Germinal center (tissue), 1 donor: Measurements from ENCODE around the gene SLC41A3.
"Not testable (repeated sequence)": the region's sequence is repeated elsewhere in the genome, so short reads cannot be mapped to it uniquely, and the experiment has no call there.

ENCODE experiments used
- DNase-seq: peaks from one replicate; pipeline ENCODE4 v3.0.0; 2012; ENCODE audit warnings: mixed read lengths, low spot score

Gene SLC41A3

DNA sequence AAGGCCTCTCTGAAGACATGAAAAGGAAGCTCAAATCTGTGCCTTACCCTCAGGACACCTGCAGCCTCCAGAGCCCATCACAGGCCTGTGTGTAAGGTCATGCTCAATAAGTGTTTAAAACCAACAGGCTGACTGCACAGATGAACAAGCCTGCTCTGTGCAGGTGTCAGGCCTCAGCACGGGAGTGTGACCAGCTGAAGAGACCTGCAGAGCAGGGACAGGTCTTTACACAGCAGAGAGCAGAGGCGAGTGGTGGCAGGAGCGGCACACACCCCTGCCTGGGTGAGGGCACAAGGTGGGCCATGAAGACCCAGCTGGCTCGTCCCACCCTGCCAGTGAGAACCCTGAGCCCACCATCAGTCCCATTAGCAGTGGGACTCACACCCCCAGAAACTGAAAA is 58.1 kb downstream of the SLC41A3 start:
- no peak for DNase-seq

- DNase-seq: no peak
Observed at GRCh38 chr3:126025116-126025729, 58.7 kb downstream of the SLC41A3 start.

DNA sequence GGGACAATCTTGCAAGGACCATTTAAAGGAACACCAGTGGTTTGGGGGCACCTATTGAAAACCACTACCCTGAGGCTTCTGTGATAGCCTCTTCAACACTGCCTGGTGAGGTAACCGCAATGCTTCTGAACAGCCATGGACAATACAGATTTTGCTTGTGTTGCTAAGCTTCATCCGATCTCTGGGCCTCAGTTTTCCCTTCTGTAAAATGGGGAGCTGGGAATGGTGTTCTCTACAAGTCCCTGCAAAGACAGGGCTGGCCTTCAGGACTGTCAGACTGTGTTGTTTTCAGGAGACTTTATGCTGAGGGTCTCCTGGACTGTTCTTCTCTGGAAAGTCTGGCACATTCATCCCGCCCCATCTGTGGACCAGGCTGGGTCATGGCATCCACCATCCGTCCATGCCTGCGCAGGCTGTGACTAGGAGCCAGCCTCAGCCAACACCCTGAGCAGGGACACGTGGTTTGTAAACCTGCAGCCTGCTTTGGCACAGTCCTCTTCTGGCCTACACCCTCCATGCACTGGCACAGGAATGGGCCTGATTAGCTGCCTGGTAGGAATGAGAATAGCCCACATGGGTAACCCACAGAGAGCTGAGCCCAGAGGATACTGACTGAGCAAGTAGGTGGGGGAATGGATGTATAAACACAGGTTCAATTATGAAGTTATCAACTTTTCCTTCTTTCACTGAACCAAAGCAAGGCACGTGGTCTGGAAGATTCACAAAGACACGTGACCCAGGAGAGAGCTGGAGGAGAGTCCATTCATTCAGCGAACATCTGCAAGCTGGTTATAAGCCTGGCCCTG is 59.7 kb downstream of the SLC41A3 start:
- no peak for DNase-seq

GRCh38 chr3:126023390-126023789 is 60.5 kb downstream of the SLC41A3 start:
- no peak for DNase-seq

DNA sequence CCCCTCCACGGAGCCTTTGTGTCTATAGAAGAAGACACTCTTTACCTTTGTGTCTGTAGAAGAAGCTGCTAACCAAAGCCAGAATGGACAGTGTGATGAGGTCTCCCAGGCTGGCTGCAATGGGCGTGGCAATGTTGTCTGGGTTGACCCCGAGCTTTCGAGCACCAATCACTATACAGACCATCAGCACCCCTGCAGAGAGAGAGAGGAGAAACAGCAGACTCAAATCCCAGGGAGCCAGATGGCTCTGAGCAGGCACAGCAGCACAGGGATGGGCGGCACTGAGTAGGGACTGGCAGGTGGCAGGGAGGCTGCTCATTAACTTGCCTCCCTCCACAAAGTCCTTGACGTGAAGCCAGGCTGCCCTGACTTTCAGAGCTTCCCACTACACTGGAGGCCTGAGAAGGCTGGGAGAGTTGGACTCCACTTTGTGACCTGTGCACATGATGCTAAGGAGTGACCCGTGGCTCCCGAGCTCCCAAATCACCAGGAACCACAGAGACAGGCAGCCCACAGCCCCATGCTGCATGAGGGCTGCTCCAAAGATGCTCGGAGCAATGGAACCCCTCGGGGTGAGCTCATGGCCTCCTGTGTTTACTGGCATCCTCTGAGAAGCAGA is 61.1 kb downstream of the SLC41A3 start:
- DNase-seq: no peak

DNA sequence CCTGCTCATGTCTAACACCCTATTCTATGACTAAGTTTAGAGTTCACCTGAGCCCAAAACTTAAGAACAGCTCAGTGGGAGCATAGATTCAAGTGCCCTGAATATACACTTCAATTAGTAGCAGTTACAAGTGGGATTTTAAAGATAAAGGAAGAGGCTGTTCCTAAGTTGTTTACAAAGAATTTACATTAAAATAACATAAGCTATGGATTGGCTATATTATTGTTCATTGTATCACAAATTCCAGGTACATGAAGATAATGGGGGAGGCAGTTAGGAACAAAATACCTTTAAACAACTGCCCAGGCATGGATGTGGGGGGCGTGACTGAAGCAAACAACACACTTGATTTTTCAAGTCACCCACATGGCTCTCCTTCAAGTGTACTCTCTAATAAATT is 62.2 kb downstream of the SLC41A3 start:
- no peak for DNase-seq

- no peak for DNase-seq
Observed at GRCh38 chr3:126021224-126021623, 62.7 kb downstream of the SLC41A3 start.

- no peak for DNase-seq
Observed at GRCh38 chr3:126019683-126020082, 64.2 kb downstream of the SLC41A3 start.

- no peak for DNase-seq
Observed at GRCh38 chr3:126018995-126019394, 64.9 kb downstream of the SLC41A3 start.

DNA sequence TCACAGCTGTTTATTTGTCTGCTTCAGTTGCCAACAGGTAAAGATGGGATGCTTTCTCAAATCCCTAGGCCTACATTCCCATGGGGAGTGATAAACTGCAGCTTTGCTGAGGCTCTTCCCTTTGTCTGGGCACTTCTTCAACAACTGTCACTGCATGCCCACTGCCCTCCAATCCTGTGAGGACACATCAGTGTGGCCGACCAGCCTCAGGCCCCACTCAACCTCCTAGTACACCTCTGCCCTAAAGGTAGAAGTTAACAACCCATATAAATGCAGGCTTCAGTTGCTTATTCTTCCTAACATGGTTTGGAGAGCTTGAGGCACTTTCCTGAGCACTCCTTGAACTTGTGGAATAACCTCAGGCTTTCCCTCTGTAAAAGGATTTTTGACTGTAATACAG is 65.4 kb downstream of the SLC41A3 start:
- no peak for DNase-seq

DNA sequence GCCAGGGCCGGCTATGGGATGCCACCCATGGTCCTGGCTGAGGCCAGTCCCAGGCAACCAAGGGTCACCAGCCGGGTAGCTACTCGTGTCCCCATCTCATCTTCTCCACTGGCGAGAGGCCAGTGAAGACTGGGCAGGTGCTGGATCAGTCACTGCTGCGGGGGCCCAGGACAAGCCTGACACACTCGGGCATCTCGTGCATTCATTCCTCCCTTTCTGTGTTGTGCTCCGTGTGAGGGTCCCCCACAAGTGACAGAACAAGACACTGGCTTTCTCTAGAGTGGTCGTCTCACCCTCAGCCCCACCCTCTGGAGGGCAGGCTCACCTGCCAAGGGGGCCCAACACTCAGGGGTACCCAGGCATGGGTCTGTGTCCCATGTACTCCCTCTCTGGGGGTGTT is 66.6 kb downstream of the SLC41A3 start:
- DNase-seq: no peak

DNA sequence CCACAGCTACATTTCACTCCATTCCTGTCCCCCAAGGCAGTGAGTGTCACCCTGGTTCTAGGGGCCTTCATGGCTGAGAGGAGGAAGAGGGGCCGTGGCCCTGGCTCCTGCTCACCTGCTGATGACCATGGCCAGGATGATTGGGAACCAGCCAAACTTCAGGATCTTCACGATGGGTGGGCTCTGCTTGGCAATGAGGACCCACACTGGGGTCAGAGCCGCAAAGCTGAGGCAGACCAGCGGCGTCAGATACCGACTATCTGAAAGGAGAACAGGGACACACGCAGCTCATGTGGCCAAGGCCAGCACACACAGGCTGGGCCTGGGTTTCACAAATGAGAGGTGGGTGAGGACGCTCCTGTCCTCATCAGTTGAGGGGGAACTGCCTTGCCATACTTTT is 67.3 kb downstream of the SLC41A3 start:
- no peak for DNase-seq

GRCh38 chr3:126015075-126015474 is 68.8 kb downstream of the SLC41A3 start:
- no peak for DNase-seq

GRCh38 chr3:126014252-126014651 is 69.7 kb downstream of the SLC41A3 start:
- DNase-seq: no peak

GRCh38 chr3:126013751-126014156 is 70.2 kb downstream of the SLC41A3 start:
- DNase-seq: no peak

DNA sequence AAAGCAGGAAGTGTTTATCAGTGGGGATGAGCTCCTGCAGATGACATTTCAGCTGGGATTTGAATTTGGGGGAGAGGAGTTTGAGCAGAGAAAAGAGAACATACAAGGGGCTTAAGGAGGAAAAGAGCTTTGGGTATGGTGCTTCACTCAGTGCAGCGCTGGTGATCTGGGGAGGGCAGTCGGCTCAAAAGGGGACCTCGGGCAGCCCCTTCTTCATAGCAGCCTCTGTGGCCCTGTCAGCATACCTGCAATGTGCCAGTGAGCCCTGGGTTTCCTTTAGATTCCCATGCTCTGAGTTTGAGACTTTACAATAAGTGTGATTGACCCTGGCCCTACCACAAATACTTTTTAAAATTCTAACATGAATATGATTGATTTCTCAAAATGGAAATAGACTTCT is 74.7 kb downstream of the SLC41A3 start:
- no peak for DNase-seq

DNA sequence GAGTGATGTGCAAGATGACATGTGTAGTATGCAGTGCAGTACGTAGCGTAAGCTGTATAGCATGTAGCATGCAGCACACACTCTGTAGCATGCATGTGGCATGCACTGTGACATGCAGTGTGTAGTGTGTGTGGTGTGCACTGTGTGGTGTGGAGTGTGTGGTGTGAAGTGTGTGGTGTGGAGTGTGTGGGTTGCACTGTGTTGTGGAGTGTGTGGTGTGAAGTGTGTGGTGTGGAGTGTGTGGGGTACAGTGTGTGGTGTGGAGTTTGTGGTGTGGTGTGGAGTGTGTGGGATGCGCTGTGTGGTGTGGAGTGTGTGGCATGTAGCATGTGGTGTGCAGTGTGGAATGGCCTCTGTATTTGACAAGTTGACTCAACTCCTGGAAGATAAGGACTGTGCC is 75.7 kb downstream of the SLC41A3 start:
- DNase-seq: no peak

DNA sequence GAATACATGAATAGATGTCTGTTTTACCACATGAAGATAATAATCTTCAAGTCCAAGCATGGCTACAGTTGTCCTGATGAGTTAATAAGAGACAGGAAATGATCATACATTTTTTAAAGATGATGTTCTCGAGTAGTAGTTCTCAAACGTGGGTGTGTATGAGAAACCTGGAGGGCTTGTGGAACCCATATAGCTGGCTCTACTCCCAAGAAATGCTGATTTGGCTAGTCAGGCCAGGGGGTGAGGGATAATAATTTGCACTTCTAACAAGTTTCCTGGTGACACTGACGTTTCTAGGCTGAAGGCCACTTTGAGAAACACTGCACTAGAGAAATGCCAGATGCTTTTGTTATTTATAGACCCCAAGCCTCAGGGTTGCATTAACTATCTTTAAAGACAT is 78.0 kb downstream of the SLC41A3 start:
- no peak for DNase-seq

- no peak for DNase-seq
Observed at GRCh38 chr3:126004692-126005091, 79.2 kb downstream of the SLC41A3 start.

- no peak for DNase-seq
Observed at GRCh38 chr3:126004217-126004616, 79.7 kb downstream of the SLC41A3 start.

GRCh38 chr3:126003447-126004190 is 80.3 kb downstream of the SLC41A3 start:
- no peak for DNase-seq

GRCh38 chr3:126002189-126002588 is 81.7 kb downstream of the SLC41A3 start:
- DNase-seq: no peak

DNA sequence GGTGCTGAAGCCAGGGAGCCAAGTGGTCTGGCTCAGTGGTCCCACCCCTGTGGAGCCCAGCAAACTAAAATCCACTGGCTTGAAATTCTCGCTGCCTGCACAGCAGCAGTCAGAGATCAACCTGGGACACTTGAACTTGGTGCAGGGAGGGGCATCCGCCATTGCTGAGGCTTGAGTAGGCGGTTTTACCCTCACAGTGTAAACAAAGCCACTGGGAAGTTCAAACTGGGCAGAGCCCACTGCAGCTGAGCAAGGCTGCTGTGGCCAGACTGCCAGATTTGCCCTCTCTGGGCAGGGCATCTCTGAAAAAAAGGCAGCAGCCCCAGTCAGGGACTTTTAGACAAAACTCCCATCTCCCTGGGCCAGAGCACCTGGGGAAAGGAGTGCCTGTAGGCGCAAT is 87.2 kb downstream of the SLC41A3 start:
- not testable (repeated sequence) for DNase-seq
